Activated CD4-positive, CD25-positive, alpha-beta regulatory T cell treated with anti-CD3 and anti-CD28 coated beads, Interleukin-2, amount 50 U/mL, for 16 hours (primary cell): ENCODE measurements around the gene DCAF16.
"Not testable (repeated sequence)": the region's sequence is repeated elsewhere in the genome, so short reads cannot be mapped to it uniquely, and the experiment has no call there.

Experiments
- DNase-seq: peaks from one replicate; pipeline ENCODE4 v3.0.0-alpha.2; 2020; ENCODE audit warnings: low read depth, low spot score

DCAF16 gene

DNA sequence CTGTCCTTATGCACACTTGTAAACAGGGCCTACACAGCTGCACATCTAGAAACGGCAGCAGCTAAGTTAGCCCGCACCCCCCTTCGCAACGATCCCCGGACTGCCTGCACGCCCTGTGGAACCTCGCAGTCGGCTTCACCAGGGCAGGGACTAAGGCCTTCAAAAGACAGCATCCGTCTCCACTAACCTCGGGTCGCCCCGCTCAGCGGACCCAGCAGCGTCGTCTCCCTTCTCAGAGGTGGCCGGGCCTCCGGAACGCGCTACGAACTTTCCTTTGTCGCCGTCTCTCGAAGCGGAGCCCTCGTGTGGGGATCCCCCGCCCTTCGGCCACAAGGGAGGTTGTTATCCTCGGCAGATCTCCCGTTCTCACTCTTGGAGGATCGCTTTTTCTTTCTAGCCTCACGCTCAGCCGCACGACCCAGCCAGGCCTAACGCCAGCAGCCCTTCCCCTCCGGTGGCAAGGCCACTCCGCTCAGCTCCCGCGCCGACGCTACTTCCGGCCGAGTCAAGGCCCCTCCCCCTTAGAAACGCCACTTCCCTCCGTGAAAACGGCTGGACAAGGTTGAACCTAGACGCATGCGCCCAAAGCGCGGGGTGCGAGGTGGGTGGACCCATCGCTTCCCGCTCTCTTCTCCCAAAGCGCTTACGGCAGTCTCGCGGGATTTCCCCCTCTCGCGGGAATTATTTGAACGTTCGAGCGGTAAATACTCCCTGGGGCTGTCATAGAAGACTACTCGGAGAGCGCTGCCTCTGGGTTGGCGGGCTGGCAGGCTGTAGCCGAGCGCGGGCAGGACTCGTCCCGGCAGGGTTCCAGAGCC, at the start of gene DCAF16, which contains the start of gene NCAPG:
DCAF16 (minus strand) TSS at position 498 of the 818 bp plus-strand sequence. CDS start 6,616 bp downstream, outside the sequence.
NCAPG (plus strand) TSS at position 720 of the 818 bp plus-strand sequence. CDS start 99 bp downstream, outside the sequence.
- DNase-seq = peak; percentile 99

DNA sequence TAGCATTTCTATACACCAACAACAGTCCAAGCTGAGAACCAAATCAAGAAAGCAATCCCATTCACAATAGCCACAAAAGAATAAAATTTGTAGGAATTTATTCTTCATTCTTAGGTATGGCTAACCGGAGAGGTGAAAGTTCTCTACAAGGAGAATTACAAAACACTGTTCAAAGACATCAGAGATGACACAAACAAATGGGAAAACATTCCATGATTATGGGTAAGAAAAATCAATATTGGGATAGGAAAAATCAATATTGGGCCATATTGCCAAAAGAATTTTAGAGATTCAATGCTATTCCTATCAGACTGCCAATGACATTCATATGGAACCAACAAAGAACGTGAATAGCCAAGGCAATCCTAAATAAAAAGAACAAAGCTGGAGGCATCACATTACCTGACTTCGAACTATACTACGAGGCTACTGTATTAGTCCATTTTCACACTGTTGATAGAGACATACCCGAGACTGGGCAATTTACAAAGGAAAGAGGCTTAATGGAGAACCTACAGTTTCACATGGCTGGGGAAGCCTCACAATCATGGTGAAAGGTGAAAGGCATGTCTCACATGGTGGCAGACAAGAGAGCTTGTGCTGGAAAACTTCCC, 49.3 kb upstream of the DCAF16 start:
- no peak for DNase-seq

DNA sequence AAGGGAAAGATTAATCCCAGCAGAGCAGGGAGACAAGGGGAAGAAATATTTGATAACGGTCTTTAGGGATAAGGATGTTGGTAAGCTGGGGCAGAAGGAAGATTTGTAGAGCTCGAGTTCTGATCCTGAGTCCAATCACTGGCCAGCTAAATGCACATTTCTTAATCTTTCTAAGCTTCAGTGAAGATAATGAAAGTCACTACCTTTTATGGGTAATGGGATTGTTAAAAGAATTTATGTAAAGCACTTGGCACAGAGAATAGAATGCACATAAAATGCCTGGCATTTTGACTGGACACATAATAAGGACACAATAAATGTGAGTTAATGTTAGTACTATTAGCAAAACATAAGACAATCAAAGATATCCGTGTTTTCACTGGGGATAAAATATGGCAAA, 43.5 kb upstream of the DCAF16 start:
- no peak for DNase-seq

DNA sequence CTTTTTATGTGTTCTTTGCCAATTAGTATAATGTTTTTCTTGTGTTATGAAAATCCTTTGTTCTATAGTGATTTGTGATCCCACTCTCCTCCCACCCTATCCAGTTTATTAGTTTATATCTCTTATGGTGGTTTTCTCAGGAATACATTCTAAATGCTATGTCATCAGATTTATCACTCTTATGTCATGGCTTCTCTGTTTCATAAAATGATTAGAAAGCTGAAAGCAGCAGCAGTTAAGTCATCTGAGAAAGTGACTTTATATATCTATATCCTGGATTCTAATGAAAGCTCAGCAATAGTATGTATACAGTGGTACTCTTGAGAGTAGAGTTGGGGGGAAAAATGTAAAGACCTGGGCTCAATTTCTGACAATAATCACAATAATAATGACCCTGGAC, 41.4 kb upstream of the DCAF16 start:
- DNase-seq = no peak

DNA sequence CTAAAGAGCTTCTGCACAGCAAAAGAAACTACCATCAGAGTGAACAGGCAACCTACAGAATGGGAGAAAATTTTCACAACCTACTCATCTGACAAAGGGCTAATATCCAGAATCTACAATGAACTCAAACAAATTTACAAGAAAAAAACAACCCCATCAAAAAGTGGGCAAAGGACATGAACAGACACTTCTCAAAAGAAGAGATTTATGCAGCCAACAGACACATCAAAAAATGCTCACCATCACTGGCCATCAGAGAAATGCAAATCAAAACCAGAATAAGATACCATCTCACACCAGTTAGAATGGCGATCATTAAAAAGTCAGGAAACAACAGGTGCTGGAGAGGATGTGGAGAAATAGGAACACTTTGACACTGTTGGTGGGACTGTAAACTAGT, 39.7 kb upstream of the DCAF16 start:
- not testable (repeated sequence) for DNase-seq

DNA sequence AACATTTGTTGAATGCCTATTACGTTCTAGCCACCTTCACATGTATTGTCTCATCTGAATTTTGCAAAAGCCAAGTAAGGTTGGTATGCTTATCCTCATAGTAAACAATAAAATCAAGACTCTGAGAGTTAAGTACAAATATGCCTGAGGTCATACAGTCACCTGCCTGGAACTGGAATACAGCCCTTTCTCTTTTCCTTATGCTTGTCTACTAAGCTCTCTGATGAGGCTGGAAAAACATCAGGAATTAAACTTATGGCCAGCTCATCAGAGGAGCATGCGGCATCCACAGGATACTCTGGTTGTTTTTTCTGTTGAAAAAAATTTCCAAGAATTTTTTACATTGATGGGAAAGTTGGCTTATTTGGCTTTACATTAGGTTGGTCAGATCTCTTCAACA, 35.7 kb upstream of the DCAF16 start:
- DNase-seq = no peak

DNA sequence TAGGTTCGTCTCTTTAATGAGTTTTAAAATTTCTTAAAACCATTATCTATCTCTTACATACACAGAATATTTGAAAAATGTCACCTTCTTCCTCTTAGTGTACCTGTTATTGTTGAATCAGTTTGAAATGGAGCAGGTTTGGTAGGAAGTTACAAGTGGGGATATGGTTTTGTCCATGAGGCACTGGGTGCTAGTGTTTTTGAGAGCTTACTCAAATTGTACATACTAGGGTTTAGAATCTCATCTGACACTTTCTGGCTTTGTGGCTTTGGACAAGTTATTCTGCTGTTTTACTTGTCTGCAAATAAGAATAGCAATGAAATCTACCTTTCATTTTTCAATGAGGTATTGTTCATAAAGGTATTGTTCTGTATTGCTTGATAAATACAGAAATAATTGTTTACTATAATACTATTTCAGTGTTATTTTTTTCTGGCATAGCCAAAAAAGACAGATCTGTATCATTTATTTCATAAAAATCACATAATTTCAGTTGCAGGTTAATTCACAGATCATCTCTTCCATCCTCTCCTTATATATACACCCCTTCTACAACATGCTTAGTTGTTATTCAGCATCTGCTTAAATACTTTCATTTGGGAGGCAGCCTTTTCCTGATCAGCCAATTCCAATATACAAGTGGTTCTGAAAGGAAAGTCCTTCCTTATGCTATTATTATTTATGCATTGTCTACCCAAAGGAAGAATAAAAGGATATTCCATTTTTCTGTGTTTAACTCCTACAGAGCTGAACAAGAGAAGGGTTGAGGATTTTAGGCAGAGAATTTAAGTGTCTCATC, 13.5 kb upstream of the DCAF16 start:
- no peak for DNase-seq

DNA sequence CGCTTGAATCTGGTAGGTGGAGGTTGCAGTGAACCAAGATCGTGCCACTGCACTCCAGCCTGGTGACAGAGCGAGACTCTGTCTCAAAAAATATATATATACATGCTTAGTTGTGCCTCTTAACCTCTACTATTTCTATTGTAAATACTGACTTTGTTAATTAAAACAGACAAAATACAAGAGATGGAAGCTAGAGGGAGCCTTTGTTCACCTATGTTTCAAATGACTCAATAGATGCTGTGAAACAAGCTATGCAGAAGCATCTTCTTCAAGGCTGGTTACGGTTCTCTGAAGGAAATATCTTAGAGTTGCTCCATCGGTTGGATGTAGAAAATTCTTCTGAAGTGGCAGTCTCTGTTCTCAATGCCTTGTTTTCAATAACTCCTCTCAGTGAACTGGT, 6.5 kb upstream of the DCAF16 start:
- no peak for DNase-seq

DNA sequence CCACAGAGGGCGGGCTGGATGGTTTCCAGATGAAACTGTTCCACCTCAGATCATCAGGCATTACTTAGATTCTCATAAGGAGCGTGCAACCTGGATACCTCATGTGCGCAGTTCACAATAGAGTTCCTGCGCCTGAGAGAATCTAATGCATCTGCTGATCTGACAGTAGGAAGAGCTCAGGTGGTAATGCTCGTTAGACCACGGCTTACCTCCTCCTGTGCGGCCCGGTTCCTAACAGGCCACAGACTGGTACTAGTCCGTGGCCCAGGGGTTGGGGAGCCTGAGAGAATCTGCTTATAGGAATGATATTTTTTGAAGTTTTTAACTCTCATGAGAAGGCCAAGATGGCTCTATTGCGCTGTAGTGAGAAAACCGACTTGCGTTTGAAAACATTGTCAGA, 5.6 kb upstream of the DCAF16 start:
- no peak for DNase-seq

DNA sequence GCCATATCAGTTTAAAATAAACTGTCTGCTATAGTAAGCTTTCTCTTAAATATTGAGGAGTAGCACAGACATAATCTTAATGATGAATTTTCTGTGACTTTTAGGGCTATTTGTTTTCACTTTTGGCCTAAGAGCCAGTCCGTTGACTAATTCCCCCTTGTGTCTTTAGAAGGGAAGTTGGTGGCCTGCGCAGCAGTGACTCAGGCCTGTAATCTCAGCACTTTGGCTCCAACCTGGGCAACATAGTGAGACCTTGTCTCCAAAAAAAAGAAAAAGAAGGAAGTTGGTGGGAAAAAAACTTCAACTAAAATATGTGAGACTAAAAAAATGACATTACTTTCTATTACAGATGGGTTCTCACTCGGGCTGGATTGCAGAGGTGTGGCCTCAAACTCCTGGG, 3.6 kb upstream of the DCAF16 start:
- DNase-seq = no peak

DNA sequence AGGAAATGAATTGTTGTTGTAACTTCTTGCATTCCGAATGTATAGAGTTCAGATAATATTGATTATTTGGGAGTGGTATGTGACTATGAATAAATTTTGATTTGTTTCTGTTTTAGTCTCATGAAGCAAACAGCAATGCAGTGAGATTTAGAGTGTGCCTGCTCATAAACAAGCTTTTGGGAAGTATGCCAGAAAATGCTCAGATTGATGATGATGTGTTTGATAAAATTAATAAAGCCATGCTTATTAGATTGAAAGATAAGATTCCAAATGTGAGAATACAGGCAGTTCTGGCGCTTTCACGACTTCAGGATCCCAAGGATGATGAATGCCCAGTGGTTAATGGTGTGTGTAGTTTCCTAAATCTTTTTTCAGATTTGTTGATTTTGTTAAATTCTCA, 2.2 kb upstream of the DCAF16 start:
- no peak for DNase-seq

DNA sequence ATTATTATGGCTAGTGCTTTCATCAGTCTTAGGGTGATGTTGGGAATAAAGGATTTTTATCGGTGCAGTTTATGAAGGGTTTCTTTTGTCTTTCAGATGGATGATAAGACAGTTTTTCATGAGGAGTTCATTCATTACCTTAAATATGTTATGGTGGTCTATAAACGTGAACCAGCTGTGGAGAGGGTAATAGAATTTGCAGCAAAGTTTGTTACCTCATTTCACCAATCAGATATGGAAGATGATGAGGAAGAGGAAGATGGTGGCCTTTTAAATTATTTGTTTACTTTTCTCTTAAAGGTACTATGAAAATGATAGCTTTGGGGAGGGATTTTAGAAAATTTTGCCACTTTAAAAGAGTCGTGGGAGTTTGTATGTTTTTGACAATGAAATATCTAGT, 1.6 kb upstream of the DCAF16 start:
- no peak for DNase-seq

DNA sequence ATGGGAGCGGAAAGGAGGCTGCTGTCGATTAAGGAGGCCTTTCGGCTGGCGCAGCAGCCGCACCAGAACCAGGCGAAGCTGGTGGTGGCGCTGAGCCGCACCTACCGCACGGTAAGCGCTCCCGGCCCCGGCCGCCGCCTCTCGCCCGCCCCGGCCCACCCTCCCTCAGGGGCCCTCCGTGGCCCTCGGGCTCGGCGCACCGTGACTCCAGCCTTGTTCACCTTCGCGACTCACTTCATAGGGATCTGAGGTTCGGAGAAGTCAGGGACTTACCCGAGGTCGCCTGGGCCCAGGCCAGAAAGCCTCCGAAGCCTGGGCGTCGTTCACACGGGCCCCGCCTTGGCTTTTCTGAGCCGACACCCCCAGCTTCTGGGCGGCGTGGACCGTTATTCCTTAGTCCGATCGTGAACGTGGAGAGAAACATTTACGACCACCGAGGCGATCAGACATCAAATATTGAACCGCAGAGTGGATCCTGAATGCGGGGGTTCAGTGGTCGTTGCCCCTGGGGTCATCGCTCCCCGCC, 584 bp upstream of the DCAF16 start:
- no peak for DNase-seq

DNA sequence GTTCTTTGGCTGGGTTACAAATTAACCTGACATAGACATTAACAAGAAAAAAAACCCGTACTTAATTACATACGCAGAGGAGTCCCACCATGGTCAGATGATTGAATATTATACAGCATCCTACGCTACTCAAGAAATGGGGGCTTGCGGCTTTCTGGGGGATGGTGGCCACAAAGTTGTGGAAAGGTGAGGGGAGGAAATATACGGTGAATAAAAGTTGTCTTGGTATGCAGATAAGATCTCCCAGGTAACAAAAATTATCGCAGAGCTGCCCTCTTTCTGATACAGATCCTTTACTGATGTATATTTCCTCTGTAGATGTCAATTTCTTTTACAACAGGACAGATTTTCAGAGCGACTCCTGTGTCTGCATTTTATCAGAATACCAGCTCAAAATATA, 890 bp downstream of the DCAF16 start:
- DNase-seq = no peak

DNA sequence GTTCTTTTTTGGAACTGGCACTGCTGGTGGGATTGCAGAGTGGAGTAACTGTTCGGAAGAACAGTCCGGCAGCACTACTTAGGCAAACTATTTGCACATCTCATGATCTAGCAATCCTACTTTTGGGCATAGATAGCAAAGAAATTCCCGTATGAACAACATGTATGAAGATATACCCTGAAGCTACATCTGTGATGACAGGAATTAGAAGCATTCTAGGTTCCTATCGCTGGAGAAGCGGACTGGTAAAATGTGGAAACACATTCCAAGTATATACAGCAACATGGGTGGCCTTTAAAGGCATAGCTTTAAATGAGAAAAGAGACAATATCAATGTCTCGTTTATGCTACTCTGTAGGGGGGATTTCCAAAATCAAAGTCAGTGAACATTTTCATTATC, 3.1 kb downstream of the DCAF16 start:
- DNase-seq = no peak

DNA sequence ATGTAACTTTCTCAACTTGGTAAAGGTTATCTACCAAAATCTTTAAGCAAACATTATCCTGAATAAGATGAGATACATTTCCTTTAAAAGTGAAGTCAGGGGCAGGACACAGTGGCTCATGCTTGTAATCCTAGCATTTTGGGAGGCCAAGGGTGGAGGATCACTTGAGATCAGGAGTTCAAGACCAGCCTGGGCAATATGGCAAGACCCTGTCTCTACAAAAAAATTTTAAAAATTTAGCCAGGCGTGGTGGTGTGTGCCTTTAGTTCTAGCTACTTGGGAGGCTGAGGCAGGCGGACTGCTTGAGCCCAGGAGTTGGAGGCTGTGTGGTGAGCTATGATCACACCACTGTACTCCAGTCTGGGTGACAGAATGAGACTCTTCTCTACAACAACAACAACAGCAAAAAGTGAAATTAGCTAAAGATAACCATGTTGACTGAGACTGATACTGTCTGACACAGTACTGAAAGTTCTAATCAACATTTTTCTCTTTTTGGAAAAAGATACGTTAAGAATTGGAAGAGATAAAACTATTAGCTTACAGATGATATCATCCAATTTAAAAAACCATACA, 4.9 kb downstream of the DCAF16 start:
- DNase-seq = no peak

DNA sequence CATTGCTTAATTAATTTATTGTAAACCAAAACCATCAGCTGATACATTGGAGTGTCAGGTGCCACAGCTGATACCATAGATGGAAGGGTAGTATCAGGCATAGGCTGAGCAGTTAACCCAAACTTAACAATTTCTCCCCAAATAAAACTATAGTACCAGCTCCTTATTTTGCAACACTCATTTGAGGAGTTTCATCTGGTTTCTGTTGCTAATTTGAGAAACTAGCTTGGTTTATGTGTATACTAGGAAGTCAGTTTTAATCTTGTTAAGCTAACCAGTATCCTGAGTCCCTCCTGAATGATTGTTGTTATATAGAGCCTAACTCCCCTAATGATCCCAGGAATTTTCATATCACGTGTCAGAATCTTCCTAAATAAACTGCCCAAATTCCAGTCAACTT, 12.7 kb downstream of the DCAF16 start:
- DNase-seq = no peak

DNA sequence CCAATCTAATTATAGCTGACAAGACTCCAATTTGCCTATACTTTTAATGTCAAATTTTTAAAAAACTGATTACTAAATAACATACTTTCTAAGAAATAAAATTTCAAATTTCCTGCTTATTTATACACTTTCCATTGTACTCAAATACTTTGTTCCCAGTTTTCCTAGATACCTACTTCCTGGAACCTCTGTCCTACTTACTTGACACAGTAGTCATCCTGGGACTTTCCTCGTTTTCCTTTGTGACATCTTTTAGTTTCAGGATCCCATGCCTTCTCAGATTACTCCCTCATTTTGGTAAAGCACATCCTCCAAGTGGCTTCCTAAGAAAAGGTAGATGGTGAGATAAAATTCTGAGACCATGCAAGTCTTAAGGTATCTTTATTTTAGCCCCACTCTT, 15.8 kb downstream of the DCAF16 start:
- DNase-seq = no peak

DNA sequence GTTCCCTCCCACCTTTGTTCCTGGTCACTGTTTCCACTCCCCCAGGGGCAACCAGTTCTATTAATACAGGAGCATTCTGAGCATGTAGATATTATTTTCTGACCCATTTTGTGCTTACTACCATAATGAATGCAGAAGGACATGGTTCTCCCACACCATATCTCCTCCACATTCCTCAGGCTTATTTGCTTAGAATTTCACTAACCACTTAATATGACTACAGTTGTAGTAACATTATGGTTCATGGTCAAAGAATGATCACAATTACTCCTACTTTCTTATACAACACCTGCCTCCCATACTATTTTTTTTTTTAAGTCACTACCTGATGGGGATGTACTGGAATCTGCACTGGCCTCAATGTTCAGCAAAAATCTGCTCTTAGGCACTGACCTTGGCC, 21.6 kb downstream of the DCAF16 start:
- no peak for DNase-seq

DNA sequence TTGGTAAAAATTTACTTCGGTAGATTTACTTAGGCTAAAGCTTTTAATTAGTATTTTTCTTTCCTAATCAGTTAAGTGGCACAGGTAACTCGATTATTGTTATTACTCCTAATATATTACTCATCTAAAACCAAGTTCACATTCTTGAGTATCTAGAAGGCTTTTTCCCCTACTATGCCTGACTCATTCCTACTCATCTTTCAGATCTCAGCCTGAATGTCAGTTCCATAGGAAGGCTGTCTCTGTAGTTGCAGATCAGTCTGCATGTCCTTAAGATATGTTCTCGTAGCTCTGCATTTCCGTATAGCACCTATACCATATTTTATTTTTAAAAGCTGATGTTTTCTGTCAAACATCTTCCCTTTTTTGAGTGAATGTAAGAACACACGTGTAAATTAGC, 23.2 kb downstream of the DCAF16 start:
- no peak for DNase-seq

DNA sequence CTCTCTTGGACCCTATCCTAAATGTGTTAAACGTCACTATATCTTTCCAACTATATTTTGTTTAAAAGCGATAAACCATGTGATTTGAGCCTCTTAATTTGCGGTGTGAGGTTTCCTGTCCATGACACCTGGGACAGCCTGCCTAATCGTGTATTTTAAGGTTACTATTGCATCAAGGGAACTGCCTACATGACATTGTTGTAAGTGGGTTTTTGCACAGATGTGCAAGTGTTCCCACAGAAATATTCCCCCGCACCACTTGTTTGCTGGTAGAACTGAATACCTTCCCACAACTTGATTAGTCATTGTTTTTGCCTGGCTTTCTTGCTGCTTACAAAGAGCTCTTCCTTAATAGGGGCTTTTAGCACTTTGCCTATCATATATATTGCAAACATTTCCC, 24.0 kb downstream of the DCAF16 start:
- DNase-seq = no peak

DNA sequence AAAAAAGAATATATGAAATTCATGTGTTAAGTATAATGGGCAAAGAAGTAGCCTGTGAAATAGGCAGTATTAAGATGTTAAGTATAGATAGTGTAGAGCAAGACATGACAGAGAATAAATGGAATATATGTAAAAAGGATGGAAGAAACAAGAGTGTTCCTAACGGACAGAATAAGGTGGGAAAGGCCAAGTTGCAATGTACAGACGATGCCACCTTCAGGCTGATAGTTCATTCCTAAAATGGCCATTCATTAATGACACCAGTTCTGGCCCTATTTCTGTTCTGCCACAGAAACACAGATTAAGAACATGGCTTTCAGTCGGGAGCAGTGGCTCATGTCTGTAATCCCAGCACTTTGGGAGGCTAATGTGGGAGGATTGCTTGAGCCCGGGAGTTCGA, 24.7 kb downstream of the DCAF16 start:
- no peak for DNase-seq
